A673 (cell line): ENCODE measurements around the gene SRPRB.

Source experiments
- EZH2 ChIP-seq: fragments of 200-600 bp; sonication (generic); IDR thresholded peaks from 2 replicates; pipeline ENCODE4 v1.6.1; 2017; ENCODE audit warnings: borderline replicate concordance, low read depth, mild to moderate bottlenecking, mixed read lengths, antibody characterized with exemption, low read length; ENCODE audit not compliant: poor library complexity, severe bottlenecking
- TF ChIP-seq, protein P1 (sequence below): fragments of 300-800, 200-600 bp; sonication (generic); conservative IDR thresholded peaks from 2 replicates; pipeline ENCODE4 v1.5.1; 2017; ENCODE audit warnings: low read depth, mild to moderate bottlenecking, antibody characterized with exemption, low read length, moderate library complexity, mixed read lengths

DNA sequence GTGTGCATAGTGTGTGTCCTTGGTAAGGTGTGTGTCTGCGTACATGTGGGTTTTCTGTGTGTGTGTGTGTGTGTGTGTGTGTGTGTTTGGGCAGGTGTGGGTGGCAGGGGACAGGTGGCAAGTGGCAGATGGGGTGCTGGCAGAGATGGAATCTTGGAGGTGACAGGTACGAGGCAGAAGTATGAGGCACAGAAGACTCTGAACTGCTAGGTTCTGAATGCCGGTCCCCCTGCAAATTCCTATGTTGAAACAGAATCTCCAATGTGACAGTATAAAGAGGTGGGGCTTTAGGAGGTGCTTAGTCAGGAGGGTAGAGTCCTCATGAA is 29.8 kb downstream of the SRPRB start:
- TF ChIP-seq, protein P1, sequence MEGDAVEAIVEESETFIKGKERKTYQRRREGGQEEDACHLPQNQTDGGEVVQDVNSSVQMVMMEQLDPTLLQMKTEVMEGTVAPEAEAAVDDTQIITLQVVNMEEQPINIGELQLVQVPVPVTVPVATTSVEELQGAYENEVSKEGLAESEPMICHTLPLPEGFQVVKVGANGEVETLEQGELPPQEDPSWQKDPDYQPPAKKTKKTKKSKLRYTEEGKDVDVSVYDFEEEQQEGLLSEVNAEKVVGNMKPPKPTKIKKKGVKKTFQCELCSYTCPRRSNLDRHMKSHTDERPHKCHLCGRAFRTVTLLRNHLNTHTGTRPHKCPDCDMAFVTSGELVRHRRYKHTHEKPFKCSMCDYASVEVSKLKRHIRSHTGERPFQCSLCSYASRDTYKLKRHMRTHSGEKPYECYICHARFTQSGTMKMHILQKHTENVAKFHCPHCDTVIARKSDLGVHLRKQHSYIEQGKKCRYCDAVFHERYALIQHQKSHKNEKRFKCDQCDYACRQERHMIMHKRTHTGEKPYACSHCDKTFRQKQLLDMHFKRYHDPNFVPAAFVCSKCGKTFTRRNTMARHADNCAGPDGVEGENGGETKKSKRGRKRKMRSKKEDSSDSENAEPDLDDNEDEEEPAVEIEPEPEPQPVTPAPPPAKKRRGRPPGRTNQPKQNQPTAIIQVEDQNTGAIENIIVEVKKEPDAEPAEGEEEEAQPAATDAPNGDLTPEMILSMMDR = no peak
- no peak for TF ChIP-seq EZH2
